Osteocyte (in vitro differentiated cells): Measurements from ENCODE around the gene RPL27. TPM values are rescaled to one million over a fixed set of nuclear protein-coding genes. Genes with fewer than 3 reads are reported as not detected.

ENCODE experiments used
- DNase-seq: peaks from one replicate; pipeline ENCODE4 v3.0.0; 2021; ENCODE audit warnings: mixed read lengths; ENCODE audit not compliant: unreplicated experiment; ENCODE audit errors: extremely low spot score
- H3K27ac Mint-ChIP-seq: one replicate; pipeline ENCODE4 v1.8.0; 2021; ENCODE audit warnings: mild to moderate bottlenecking, mixed read lengths; ENCODE audit not compliant: unreplicated experiment
- H3K27me3 Mint-ChIP-seq: one replicate; pipeline ENCODE4 v1.8.0; 2021; ENCODE audit warnings: mixed read lengths; ENCODE audit not compliant: unreplicated experiment
- H3K36me3 Mint-ChIP-seq: one replicate; pipeline ENCODE4 v1.8.0; 2021; ENCODE audit warnings: mixed read lengths; ENCODE audit not compliant: unreplicated experiment
- H3K4me1 Mint-ChIP-seq: one replicate; pipeline ENCODE4 v1.8.0; 2021; ENCODE audit warnings: mixed read lengths; ENCODE audit not compliant: unreplicated experiment
- H3K4me3 Mint-ChIP-seq: one replicate; pipeline ENCODE4 v1.8.0; 2021; ENCODE audit warnings: mild to moderate bottlenecking, moderate library complexity, mixed read lengths; ENCODE audit not compliant: unreplicated experiment
- H3K9me3 Mint-ChIP-seq: one replicate; pipeline ENCODE4 v1.8.0; 2021; ENCODE audit warnings: mixed read lengths; ENCODE audit not compliant: unreplicated experiment
- CTCF ChIP-seq: fragments of 200-600 bp; sonication (generic); IDR thresholded peaks from 2 replicates; pipeline ENCODE4 v1.5.0; 2021; ENCODE audit warnings: antibody characterized with exemption, mild to moderate bottlenecking, moderate library complexity
- total RNA-seq: library from RNA; stranded (reverse); gene quantifications from 2 replicates; pipeline ENCODE4 v1.2.1, GENCODE V29; 2021

RPL27 gene
- total RNA-seq, 1 donor from 2014 or later = 1,010 TPM

- Mint-ChIP-seq H3K27ac (no peak overlapping the region), H3K9me3 (no peaks in the 10 kb centered on the region), H3K4me3 (no peak overlapping the region), H3K36me3 (no peaks in the 10 kb centered on the region), H3K4me1 (no peaks in the 10 kb centered on the region), H3K27me3 (peaks cover 3% of the 10 kb centered on the region)
- TF ChIP-seq CTCF = no peak
- no peak for DNase-seq
These were observed 36.0 kb downstream of the RPL27 start for GRCh38 chr17:43033948-43034881.

DNA sequence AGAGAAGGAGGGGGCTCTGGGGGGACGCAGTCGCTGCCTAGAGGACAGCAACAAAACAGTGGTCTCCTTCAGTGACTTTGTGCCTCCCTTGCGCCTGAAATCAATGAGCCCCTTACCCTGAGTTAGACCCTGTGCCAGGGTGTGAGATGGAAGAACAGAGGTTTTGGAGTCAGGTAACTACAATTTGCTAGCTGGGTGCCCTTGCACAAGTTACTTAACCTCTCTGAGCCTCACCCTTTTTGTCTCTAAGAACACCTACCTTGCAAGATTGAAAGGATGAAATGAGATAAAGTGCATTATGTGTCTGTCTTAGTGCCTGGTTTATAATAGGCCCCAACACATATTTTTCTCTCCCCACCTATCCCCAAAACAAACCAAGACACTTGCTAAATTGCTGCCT lies 36.7 kb downstream of the RPL27 start:
- TF ChIP-seq CTCF = no peak
- Mint-ChIP-seq H3K27me3 (peaks cover 3% of the 10 kb centered on the region), H3K27ac (no peak overlapping the region), H3K4me1 (no peaks in the 10 kb centered on the region), H3K9me3 (no peaks in the 10 kb centered on the region), H3K4me3 (no peak overlapping the region), H3K36me3 (no peaks in the 10 kb centered on the region)
- DNase-seq = no peak

GRCh38 chr17:43039646-43040045 lies 41.4 kb downstream of the RPL27 start:
- TF ChIP-seq CTCF = no peak
- no peak overlapping the region for H3K27ac Mint-ChIP-seq
- no peak overlapping the region for H3K4me3 Mint-ChIP-seq
- DNase-seq = no peak
- H3K27me3 Mint-ChIP-seq = no peaks in the 10 kb centered on the region
- no peaks in the 10 kb centered on the region for H3K4me1 Mint-ChIP-seq
- no peaks in the 10 kb centered on the region for H3K9me3 Mint-ChIP-seq
- no peaks in the 10 kb centered on the region for H3K36me3 Mint-ChIP-seq

DNA sequence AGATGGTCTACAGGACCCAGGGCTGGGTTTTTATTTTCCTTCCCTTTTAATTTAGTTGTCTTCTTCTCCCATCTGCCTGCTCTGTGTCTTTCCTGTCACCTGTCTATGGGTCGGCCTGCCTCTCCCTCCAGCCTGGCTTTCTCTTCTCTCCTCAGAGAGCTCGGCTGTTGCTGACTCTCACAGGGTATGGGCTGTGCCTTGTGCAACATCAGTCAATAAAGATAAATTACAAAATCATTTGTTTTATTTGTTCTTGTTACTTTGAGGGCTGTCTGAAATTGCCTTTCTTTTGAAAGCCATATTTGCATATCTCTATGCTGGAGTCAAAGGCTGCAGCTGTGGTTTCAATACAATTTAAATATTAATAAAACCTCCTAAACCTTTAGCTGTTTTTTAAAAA lies 42.4 kb downstream of the RPL27 start:
- H3K27me3 Mint-ChIP-seq = no peaks in the 10 kb centered on the region
- no peak for TF ChIP-seq CTCF
- no peak overlapping the region for H3K4me3 Mint-ChIP-seq
- no peaks in the 10 kb centered on the region for H3K4me1 Mint-ChIP-seq
- no peak overlapping the region for H3K27ac Mint-ChIP-seq
- no peak for DNase-seq
- no peaks in the 10 kb centered on the region for H3K36me3 Mint-ChIP-seq
- no peaks in the 10 kb centered on the region for H3K9me3 Mint-ChIP-seq

GRCh38 chr17:43042025-43042628 lies 43.9 kb downstream of the RPL27 start:
- H3K27ac Mint-ChIP-seq = no peak overlapping the region
- no peak for TF ChIP-seq CTCF
- no peak for DNase-seq
- H3K9me3 Mint-ChIP-seq = no peaks in the 10 kb centered on the region
- no peaks in the 10 kb centered on the region for H3K4me1 Mint-ChIP-seq
- no peaks in the 10 kb centered on the region for H3K27me3 Mint-ChIP-seq
- no peaks in the 10 kb centered on the region for H3K36me3 Mint-ChIP-seq
- no peak overlapping the region for H3K4me3 Mint-ChIP-seq
